Tongue (tissue), 2 donors: Measurements from ENCODE around the gene KL. TPM values are rescaled to one million over a fixed set of nuclear protein-coding genes. Genes with fewer than 3 reads are reported as not detected.

Experiments used
- DNase-seq: peaks from one replicate; pipeline ENCODE4 v3.0.0-alpha.2; 2015
- total RNA-seq: library from RNA; depleted of rRNA; stranded (reverse); fragments of >200 nt; gene quantifications from one replicate; pipeline ENCODE4 v1.2.3, GENCODE V29; 2014

KL gene
- total RNA-seq, 1 donor from 2014 or later: 2.3 TPM

DNA sequence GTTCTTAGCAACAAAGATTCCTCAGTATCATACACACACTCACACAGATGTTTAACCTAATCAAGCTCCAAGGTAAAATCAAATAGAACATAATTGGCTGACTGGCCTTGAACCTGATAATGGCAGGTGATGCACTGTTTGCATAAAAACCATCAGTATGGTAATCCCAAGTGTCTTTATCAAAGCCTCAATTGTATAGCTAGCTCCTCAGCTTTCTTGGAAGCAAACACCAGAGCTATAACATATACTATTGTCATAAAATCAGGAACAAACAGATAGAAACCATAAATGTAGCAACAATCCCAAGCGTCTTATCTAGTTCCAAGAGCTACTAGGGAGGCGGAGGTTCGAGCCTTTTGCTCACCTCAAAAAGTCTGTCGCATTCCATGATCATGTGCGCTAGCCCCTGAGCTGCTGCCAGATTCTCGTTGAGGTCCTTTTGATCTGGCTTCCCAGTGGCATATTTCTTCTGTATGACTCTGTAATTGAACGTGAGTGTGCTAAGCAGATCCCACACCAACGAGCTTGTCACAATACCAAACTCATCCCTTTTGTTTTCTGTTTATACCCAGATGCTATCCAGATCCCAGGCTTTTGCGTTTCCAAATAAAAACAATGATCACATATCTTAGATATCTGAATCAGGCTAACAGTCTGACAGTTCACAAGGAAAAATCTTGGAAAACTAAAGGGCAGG lies 95.3 kb downstream of the KL start:
- DNase-seq: peak; percentile 74

DNA sequence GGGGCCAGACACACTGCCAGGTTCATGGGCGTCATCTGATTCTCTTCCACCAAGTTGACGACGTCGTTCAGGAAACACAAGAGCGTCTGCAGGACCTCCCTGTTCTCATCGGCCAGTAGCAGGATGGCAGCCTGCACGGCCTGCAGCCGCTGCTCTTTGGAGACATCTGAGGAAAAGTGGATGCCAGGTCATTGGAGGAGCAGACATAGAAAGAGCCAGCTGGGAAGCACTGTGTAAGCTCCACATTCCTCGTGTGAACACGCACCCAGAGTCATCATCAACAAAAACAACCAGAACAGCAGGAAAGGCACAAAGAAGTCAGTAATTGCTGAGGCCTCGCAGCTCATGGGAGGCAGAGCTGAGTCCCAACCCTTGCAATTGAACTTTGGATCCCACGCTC lies 96.5 kb downstream of the KL start:
- DNase-seq: no peak

DNA sequence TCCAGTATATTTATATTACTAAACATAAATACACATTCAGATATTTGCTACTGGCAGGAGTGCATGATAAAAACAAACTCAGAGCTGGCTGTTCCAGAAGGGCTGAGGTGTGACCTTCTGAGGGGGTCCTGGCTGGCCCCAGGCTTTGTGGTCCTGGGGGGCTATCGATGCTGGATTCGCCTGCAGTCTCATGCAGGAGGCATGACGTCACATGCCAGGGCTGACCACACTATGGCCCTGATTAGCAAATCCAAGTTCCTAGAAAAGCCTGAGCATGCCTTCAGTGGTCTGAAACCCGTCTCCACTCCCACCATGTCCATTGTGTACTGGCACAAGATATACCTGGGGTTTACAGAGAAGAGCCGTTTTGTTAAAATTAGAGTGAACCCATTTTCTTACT lies 97.9 kb downstream of the KL start:
- no peak for DNase-seq

DNA sequence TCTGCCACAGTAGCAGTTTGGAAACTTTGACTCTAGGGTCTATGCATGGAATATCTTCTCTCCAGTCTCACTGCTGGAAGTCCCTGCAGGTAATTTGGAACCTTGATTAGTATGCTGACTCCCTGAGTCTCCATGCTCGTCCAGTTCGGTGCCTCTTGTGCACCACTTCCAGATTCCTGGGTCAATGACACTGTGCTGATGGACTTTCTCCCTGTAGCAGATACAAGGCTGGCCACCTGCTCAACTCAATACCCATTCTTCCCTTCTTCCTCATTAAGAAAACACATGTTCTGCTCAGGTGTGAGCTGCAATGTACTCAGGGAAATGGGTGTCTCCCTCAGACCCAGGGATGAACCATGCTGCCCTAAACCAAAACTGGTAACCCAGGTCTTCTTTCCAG lies 99.1 kb downstream of the KL start:
- no peak for DNase-seq
